HepG2 (cell line): ENCODE results near the gene SEMA3F. TPM values are rescaled to one million over a fixed set of nuclear protein-coding genes. Genes with fewer than 3 reads are reported as not detected.

Experiments
- FOXO1 ChIP-seq: sonication (generic); formaldehyde crosslinking; IDR thresholded peaks from 2 replicates; pipeline ENCODE4 v1.4.0; 2020; ENCODE audit warnings: missing genetic modification reagents
- GFI1 ChIP-seq: sonication (generic); formaldehyde crosslinking; IDR thresholded peaks from 2 replicates; pipeline ENCODE4 v1.5.0; 2020; ENCODE audit warnings: missing genetic modification reagents, mild to moderate bottlenecking, borderline replicate concordance
- HOXA3 ChIP-seq: sonication (generic); formaldehyde crosslinking; IDR thresholded peaks from 2 replicates; pipeline ENCODE4 v1.5.0; 2020; ENCODE audit warnings: missing genetic modification reagents
- NFIB ChIP-seq: sonication (generic); formaldehyde crosslinking; IDR thresholded peaks from 2 replicates; pipeline ENCODE4 v1.9.0; 2021; ENCODE audit warnings: missing genetic modification reagents, mild to moderate bottlenecking, borderline replicate concordance
- POGZ ChIP-seq: sonication (generic); formaldehyde crosslinking; IDR thresholded peaks from 2 replicates; pipeline ENCODE4 v1.4.0; 2020; ENCODE audit warnings: mild to moderate bottlenecking, missing genetic modification reagents
- RARA ChIP-seq: IDR thresholded peaks from 2 replicates; pipeline ENCODE4 v1.6.1; 2016; ENCODE audit warnings: missing genetic modification reagents, missing compliant biosample characterization
- SMARCC2 ChIP-seq: fragments of 450-650 bp; IDR thresholded peaks from 2 replicates; pipeline ENCODE4 v1.6.1; 2017; ENCODE audit warnings: antibody characterized with exemption, mild to moderate bottlenecking
- SMYD3 ChIP-seq: sonication (generic); formaldehyde crosslinking; IDR thresholded peaks from 2 replicates; pipeline ENCODE4 v1.8.1; 2023; ENCODE audit warnings: mild to moderate bottlenecking, missing genetic modification reagents
- SP4 ChIP-seq: sonication (generic); formaldehyde crosslinking; IDR thresholded peaks from 2 replicates; pipeline ENCODE4 v1.8.1; 2023; ENCODE audit warnings: mild to moderate bottlenecking, missing genetic modification reagents
- THYN1 ChIP-seq: sonication (generic); formaldehyde crosslinking; IDR thresholded peaks from 2 replicates; pipeline ENCODE4 v1.8.1; 2023; ENCODE audit warnings: low read depth, mild to moderate bottlenecking, moderate library complexity, missing genetic modification reagents, borderline replicate concordance
- XBP1 ChIP-seq: sonication (generic); formaldehyde crosslinking; IDR thresholded peaks from 2 replicates; pipeline ENCODE4 v1.5.0; 2020; ENCODE audit warnings: missing genetic modification reagents
- ZBTB26 ChIP-seq: IDR thresholded peaks from 2 replicates; pipeline ENCODE4 v1.6.1; 2016; ENCODE audit warnings: missing compliant biosample characterization, missing genetic modification reagents, borderline replicate concordance
- ZBTB42 ChIP-seq: sonication (generic); formaldehyde crosslinking; IDR thresholded peaks from 2 replicates; pipeline ENCODE4 v1.5.0; 2020; ENCODE audit warnings: mild to moderate bottlenecking, missing genetic modification reagents
- ZMAT5 ChIP-seq: sonication (generic); formaldehyde crosslinking; IDR thresholded peaks from 2 replicates; pipeline ENCODE4 v1.5.0; 2020; ENCODE audit warnings: mild to moderate bottlenecking, low read depth, missing genetic modification reagents, borderline replicate concordance
- ZNF124 ChIP-seq: sonication (generic); formaldehyde crosslinking; IDR thresholded peaks from 2 replicates; pipeline ENCODE4 v1.4.0; 2020; ENCODE audit warnings: missing genetic modification reagents
- ZNF17 ChIP-seq: sonication (generic); formaldehyde crosslinking; IDR thresholded peaks from 2 replicates; pipeline ENCODE4 v1.5.0; 2020; ENCODE audit warnings: mild to moderate bottlenecking, missing genetic modification reagents
- ZNF546 ChIP-seq: sonication (generic); formaldehyde crosslinking; conservative IDR thresholded peaks from 2 replicates; pipeline ENCODE4 v1.8.1; 2023; ENCODE audit warnings: mild to moderate bottlenecking, missing genetic modification reagents
- ZNF777 ChIP-seq: sonication (generic); formaldehyde crosslinking; IDR thresholded peaks from 2 replicates; pipeline ENCODE4 v1.4.0; 2020; ENCODE audit warnings: missing genetic modification reagents
- ZNF788 ChIP-seq: sonication (generic); formaldehyde crosslinking; IDR thresholded peaks from 2 replicates; pipeline ENCODE4 v1.5.0; 2020; ENCODE audit warnings: mild to moderate bottlenecking, missing genetic modification reagents, borderline replicate concordance
- ZNF792 ChIP-seq: IDR thresholded peaks from 2 replicates; pipeline ENCODE4 v1.6.1; 2016
- polyA plus RNA-seq, 8 experiments: library from polyadenylated mRNA; depleted of rRNA in 3 of 8; stranded (reverse) in 7 of 8; unstranded in 1 of 8; fragments of >200 nt; fragmentation: Illumina TruSeq in 4 of 8; extraction: Trizol in 4 of 8; gene quantifications; 2 replicates each; pipeline versions ENCODE4 v1.2.1 to v1.2.3, GENCODE V29; 2011 to 2016; ENCODE audit warnings: low read depth in 4 of 8, missing spikeins in 1 of 8, mixed read lengths in 1 of 8; ENCODE audit not compliant: insufficient read depth in 1 of 8
- total RNA-seq, 5 experiments: library from RNA; depleted of rRNA; stranded (reverse); fragments of >200 nt; fragmentation: Illumina TruSeq; extraction: Trizol; gene quantifications; 2 replicates each; pipeline ENCODE4 v1.2.3, GENCODE V29; 2016; ENCODE audit warnings: low read depth in 1 of 5
- TF ChIP-seq, protein P1 (sequence below): sonication (generic); formaldehyde crosslinking; IDR thresholded peaks from one replicate; pipeline ENCODE4 v1.5.1; 2020; ENCODE audit warnings: mild to moderate bottlenecking, missing genetic modification reagents; ENCODE audit errors: not compliant biosample characterization

Gene SEMA3F
- total and polyA plus RNA-seq, 2 of the 13 experiments (the other 11 are each of a cell fraction or from before 2014, with no cell fraction given) = 7.6 to 17.2 TPM

DNA sequence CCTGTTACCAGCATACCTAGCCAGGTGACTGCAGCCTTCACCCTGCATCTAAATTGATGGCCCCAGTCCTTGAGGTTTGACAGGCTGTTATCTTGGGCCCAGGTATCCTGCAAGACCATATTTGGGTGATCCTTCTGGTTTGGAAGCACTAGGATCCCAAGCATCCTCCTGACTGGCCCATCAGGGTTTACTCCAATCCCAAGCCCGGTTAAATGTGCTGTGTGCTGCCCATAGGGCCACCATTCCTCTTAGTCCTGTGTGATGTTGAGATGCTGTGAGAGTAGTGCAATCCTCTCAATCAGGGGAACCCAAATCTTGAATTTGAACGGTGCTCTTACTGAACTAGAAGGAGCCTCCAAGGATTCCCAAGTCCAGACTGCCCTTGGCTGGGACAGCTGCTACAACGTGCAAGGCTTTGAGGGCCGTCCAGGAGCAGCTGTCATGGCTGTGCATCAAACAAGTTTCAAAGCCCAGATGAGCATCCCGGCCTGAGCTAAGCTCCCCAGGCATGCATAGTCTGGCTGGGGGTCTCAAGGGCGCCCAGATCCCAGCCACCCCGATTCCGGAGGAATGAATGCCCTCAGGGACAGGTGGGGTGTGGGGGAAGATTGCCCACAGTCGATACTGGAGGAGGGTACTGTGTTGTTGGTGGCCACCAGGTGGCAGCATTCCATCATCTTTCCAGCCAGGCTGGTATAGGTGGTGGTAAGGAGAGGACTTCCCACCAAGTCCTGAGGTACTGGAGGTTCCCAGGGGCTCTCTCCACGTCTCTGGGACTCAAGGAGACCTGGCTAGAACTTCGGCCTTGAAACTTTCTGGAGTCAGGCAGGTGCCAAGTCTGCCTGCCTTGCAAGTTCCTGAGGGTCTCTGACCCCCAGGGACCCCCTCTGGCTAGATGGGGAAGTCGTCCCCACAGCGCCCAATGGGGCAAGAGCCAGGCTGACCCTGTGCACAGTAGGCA is 33.8 kb upstream of the SEMA3F start (continued):
- TF ChIP-seq GFI1 (CRISPR knock-in tag) (no peak), FOXO1 (CRISPR knock-in tag) (0 out of 2 replicates have a peak, but pooled peaks have one; percentile 6), SMARCC2 (no peak), ZNF124 (CRISPR knock-in tag) (no peak), RARA (no peak), ZBTB42 (CRISPR knock-in tag) (no peak), ZMAT5 (CRISPR knock-in tag) (no peak), XBP1 (no peak), THYN1 (CRISPR knock-in tag) (no peak), ZBTB26 (CRISPR knock-in tag) (no peak), ZNF777 (no peak), SMYD3 (CRISPR knock-in tag) (no peak), ZNF788 (CRISPR knock-in tag) (peak; percentile 50; the same call in 1 of the 2 replicates), ZNF792 (CRISPR knock-in tag) (0 out of 2 replicates have a peak, but pooled peaks have one; percentile 30), POGZ (no peak), ZNF17 (no peak), ZNF546 (no peak), NFIB (no peak), HOXA3 (no peak), SP4 (CRISPR knock-in tag) (0 out of 2 replicates have a peak, but pooled peaks have one; percentile 3)
- TF ChIP-seq, protein P1, sequence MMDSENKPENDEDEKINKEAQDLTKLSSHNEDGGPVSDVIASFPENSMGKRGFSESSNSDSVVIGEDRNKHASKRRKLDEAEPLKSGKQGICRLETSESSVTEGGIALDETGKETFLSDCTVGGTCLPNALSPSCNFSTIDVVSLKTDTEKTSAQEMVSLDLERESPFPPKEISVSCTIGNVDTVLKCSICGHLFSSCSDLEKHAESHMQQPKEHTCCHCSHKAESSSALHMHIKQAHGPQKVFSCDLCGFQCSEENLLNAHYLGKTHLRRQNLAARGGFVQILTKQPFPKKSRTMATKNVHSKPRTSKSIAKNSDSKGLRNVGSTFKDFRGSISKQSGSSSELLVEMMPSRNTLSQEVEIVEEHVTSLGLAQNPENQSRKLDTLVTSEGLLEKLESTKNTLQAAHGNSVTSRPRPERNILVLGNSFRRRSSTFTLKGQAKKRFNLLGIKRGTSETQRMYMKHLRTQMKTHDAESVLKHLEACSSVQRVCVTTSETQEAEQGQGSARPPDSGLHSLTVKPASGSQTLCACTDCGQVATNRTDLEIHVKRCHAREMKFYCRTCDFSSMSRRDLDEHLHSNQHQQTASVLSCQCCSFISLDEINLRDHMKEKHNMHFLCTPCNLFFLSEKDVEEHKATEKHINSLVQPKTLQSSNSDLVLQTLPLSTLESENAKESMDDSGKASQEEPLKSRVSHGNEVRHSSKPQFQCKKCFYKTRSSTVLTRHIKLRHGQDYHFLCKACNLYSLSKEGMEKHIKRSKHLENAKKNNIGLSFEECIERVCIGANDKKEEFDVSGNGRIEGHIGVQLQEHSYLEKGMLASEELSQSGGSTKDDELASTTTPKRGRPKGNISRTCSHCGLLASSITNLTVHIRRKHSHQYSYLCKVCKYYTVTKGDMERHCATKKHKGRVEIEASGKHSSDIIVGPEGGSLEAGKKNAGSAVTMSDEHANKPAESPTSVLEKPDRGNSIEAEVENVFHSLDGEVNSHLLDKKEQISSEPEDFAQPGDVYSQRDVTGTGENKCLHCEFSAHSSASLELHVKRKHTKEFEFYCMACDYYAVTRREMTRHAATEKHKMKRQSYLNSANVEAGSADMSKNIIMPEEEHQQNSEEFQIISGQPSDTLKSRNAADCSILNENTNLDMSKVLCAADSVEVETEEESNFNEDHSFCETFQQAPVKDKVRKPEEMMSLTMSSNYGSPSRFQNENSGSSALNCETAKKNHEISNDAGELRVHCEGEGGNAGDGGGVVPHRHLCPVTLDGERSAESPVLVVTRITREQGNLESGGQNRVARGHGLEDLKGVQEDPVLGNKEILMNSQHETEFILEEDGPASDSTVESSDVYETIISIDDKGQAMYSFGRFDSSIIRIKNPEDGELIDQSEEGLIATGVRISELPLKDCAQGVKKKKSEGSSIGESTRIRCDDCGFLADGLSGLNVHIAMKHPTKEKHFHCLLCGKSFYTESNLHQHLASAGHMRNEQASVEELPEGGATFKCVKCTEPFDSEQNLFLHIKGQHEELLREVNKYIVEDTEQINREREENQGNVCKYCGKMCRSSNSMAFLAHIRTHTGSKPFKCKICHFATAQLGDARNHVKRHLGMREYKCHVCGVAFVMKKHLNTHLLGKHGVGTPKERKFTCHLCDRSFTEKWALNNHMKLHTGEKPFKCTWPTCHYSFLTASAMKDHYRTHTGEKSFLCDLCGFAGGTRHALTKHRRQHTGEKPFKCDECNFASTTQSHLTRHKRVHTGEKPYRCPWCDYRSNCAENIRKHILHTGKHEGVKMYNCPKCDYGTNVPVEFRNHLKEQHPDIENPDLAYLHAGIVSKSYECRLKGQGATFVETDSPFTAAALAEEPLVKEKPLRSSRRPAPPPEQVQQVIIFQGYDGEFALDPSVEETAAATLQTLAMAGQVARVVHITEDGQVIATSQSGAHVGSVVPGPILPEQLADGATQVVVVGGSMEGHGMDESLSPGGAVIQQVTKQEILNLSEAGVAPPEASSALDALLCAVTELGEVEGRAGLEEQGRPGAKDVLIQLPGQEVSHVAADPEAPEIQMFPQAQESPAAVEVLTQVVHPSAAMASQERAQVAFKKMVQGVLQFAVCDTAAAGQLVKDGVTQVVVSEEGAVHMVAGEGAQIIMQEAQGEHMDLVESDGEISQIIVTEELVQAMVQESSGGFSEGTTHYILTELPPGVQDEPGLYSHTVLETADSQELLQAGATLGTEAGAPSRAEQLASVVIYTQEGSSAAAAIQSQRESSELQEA (CRISPR knock-in tag) = no peak
